PC-9 (cell line): ENCODE results near the gene MRFAP1L1. TPM values are rescaled to one million over a fixed set of nuclear protein-coding genes. Genes with fewer than 3 reads are reported as not detected.

Experiments used
- BruUV-seq: library from RNA; stranded (reverse); fragments of 400-500 nt; replicated peaks from 2 replicates; lab custom pipeline; 2021; lab: Mats Ljungman, UMichigan
- CTCF ChIA-PET: fragments of 300-600 bp; sonication (Branson Sonifier 250); formaldehyde crosslinking; loops from one replicate; lab custom pipeline; 2022; ENCODE audit warnings: antibody characterized with exemption; lab: Charles Lee
- POLR2A ChIA-PET: fragments of 300-600 bp; sonication (Branson Sonifier 250); formaldehyde crosslinking; loops from one replicate; lab custom pipeline; 2022; ENCODE audit warnings: antibody characterized with exemption; ENCODE audit not compliant: unreplicated experiment; lab: Charles Lee
- DNase-seq, 2 experiments: peaks; one replicate each; pipeline versions ENCODE4 v3.0.0 to v3.0.0-alpha.2; 2015 to 2022; ENCODE audit warnings: mixed read lengths in 1 of 2
- H2AFZ ChIP-seq: fragments of 200-600 bp; sonication (generic); 2 replicates; pipeline ENCODE4 v1.8.1; 2017; ENCODE audit warnings: antibody characterized with exemption
- H3F3A ChIP-seq: fragments of 200-600 bp; sonication (generic); 2 replicates; pipeline ENCODE4 v1.8.1; 2017; ENCODE audit warnings: antibody characterized with exemption, mild to moderate bottlenecking, low read depth; ENCODE audit not compliant: insufficient read depth
- H3K27ac ChIP-seq: fragments of 200-600 bp; sonication (generic); 2 replicates; pipeline ENCODE4 v1.6.1; 2016; ENCODE audit warnings: mixed run types
- H3K27me3 ChIP-seq: fragments of 200-600 bp; sonication (generic); 2 replicates; pipeline ENCODE4 v1.6.1; 2016; ENCODE audit warnings: low read depth, mixed run types; ENCODE audit not compliant: insufficient read depth
- H3K36me3 ChIP-seq: fragments of 200-600 bp; sonication (generic); 2 replicates; pipeline ENCODE4 v1.6.1; 2016; ENCODE audit warnings: low read depth, mixed run types
- H3K4me1 ChIP-seq: fragments of 200-600 bp; sonication (generic); replicated peaks from 2 replicates; pipeline ENCODE4 v1.6.1; 2016; ENCODE audit warnings: mixed run types; ENCODE audit not compliant: insufficient read depth
- H3K4me2 ChIP-seq: fragments of 200-600 bp; sonication (generic); 2 replicates; pipeline ENCODE4 v1.6.1; 2017; ENCODE audit warnings: mixed run types
- H3K4me3 ChIP-seq: fragments of 200-600 bp; sonication (generic); 2 replicates; pipeline ENCODE4 v1.6.1; 2016; ENCODE audit warnings: mixed run types
- H3K79me2 ChIP-seq: fragments of 200-600 bp; sonication (generic); 2 replicates; pipeline ENCODE4 v1.6.1; 2017; ENCODE audit warnings: low read depth, mixed run types
- H3K9me2 ChIP-seq: fragments of 200-600 bp; sonication (generic); 2 replicates; pipeline ENCODE4 v1.8.1; 2017; ENCODE audit warnings: mild to moderate bottlenecking; ENCODE audit not compliant: insufficient read depth
- H3K9me3 ChIP-seq: fragments of 200-600 bp; sonication (generic); 2 replicates; pipeline ENCODE4 v1.8.1; 2016; ENCODE audit warnings: low read depth; ENCODE audit not compliant: insufficient read depth
- H4K20me1 ChIP-seq: fragments of 200-600 bp; sonication (generic); 2 replicates; pipeline ENCODE4 v1.8.1; 2017; ENCODE audit not compliant: insufficient read depth
- EZH2 ChIP-seq: fragments of 200-600 bp; sonication (generic); IDR thresholded peaks from 2 replicates; pipeline ENCODE4 v1.8.0; 2017; ENCODE audit warnings: antibody characterized with exemption, low read depth
- intact Hi-C: fragments of 100-400 bp; cut with micrococcal nuclease; formaldehyde crosslinking; loops from one replicate; pipeline ENCODE4 v1.10.0; 2022; ENCODE audit not compliant: unreplicated experiment
- total RNA-seq: library from RNA; stranded (reverse); gene quantifications from 2 replicates; pipeline ENCODE4 v1.2.3, GENCODE V29; 2021
- TF ChIP-seq, protein P1 (sequence below): fragments of 200-600 bp; sonication (generic); conservative IDR thresholded peaks from 2 replicates; pipeline ENCODE4 v1.6.1; 2017; ENCODE audit warnings: mixed run types, antibody characterized with exemption, mild to moderate bottlenecking, moderate library complexity

The MRFAP1L1 gene
- total RNA-seq, 1 experiment from 2014 or later: 51.4 TPM

- Histone ChIP-seq H3K4me1 (peaks cover 21% of the 10 kb centered on the region), H3K27ac (no peak overlapping the region), H3K9me2 (no peaks in the 10 kb centered on the region), H3K79me2 (peaks cover 36% of the 10 kb centered on the region), H2AFZ (no peak overlapping the region), H4K20me1 (no peaks in the 10 kb centered on the region), H3F3A (peaks cover 7% of the 10 kb centered on the region; the same call in 1 of the 2 replicates), H3K9me3 (no peaks in the 10 kb centered on the region), H3K27me3 (no peaks in the 10 kb centered on the region), H3K4me2 (peak overlapping the region; percentile 90), H3K36me3 (peaks cover 11% of the 10 kb centered on the region), H3K4me3 (no peak overlapping the region)
- BruUV-seq: no TSS peak
- ChIA-PET POLR2A (interaction anchor here (0.7 kb wide), 1 partner anchor 17 kb away, joined by 3 read pairs; the partner anchor contains the start of gene S100P), CTCF (no interaction called here)
- TF ChIP-seq, protein P1, sequence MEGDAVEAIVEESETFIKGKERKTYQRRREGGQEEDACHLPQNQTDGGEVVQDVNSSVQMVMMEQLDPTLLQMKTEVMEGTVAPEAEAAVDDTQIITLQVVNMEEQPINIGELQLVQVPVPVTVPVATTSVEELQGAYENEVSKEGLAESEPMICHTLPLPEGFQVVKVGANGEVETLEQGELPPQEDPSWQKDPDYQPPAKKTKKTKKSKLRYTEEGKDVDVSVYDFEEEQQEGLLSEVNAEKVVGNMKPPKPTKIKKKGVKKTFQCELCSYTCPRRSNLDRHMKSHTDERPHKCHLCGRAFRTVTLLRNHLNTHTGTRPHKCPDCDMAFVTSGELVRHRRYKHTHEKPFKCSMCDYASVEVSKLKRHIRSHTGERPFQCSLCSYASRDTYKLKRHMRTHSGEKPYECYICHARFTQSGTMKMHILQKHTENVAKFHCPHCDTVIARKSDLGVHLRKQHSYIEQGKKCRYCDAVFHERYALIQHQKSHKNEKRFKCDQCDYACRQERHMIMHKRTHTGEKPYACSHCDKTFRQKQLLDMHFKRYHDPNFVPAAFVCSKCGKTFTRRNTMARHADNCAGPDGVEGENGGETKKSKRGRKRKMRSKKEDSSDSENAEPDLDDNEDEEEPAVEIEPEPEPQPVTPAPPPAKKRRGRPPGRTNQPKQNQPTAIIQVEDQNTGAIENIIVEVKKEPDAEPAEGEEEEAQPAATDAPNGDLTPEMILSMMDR: no peak
- TF ChIP-seq EZH2: no peak
- intact Hi-C loops: no loop called here
- DNase-seq: no peak
These were observed 1.3 kb upstream of the MRFAP1L1 start for GRCh38 chr4:6710996-6711395.

GRCh38 chr4:6710282-6710681, 617 bp upstream of the MRFAP1L1 start:
- ChIA-PET POLR2A (interaction anchor here (0.6 to 0.7 kb wide), 2 partner anchors 16 to 77 kb away, joined by 3 to 4 read pairs; partner anchors contain the start of gene S100P), CTCF (interaction anchor here (0.6 kb wide), 1 partner anchor 70 kb away, joined by 4 read pairs; the partner anchor contains the start of gene MRFAP1)
- no peak for TF ChIP-seq EZH2
- TF ChIP-seq, protein P1: no peak
- Histone ChIP-seq H3K9me3 (no peaks in the 10 kb centered on the region), H2AFZ (peak overlapping the region; percentile 95), H4K20me1 (no peaks in the 10 kb centered on the region), H3K4me3 (peak overlapping the region; percentile 96), H3F3A (peaks cover 7% of the 10 kb centered on the region; the same call in 1 of the 2 replicates), H3K27me3 (no peaks in the 10 kb centered on the region), H3K27ac (no peak overlapping the region), H3K9me2 (no peaks in the 10 kb centered on the region), H3K79me2 (peaks cover 42% of the 10 kb centered on the region), H3K4me1 (peaks cover 18% of the 10 kb centered on the region), H3K4me2 (peak overlapping the region; percentile 90), H3K36me3 (peaks cover 11% of the 10 kb centered on the region)
- BruUV-seq: TSS peak; percentile 52
- DNase-seq: no peak
- intact Hi-C loops: no loop called here

DNA sequence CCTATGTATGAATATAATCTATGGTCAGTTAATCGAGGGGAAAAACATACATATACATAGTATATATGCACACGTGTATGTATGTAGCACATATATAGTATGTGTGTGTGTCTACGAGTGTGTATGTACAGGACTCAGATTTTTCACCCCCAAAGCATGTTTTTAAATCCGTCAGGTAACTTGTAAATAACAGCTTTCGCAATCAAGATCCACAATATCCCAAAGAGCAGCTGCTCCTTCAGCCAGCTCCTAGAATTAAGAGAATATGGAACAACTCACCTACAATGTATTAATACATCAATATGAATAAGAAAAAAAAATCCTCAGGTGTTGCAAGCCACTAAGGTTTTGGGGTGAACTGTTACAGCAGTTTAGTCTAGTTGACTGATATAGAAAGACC, 3.5 kb downstream of the MRFAP1L1 start:
- Histone ChIP-seq H3K9me3 (no peaks in the 10 kb centered on the region), H3F3A (peaks cover 11% of the 10 kb centered on the region; the same call in 1 of the 2 replicates), H3K27me3 (no peaks in the 10 kb centered on the region), H3K4me1 (peaks cover 18% of the 10 kb centered on the region), H4K20me1 (no peaks in the 10 kb centered on the region), H3K4me2 (no peak overlapping the region; the same call in 1 of the 2 replicates), H3K9me2 (no peaks in the 10 kb centered on the region), H3K36me3 (peaks cover 18% of the 10 kb centered on the region), H2AFZ (no peak overlapping the region), H3K79me2 (peaks cover 42% of the 10 kb centered on the region), H3K27ac (no peak overlapping the region), H3K4me3 (no peak overlapping the region)
- POLR2A ChIA-PET: no interaction called here
- intact Hi-C loops: no loop called here
- no peak for TF ChIP-seq EZH2
- TF ChIP-seq, protein P1: no peak
- BruUV-seq: no TSS peak
- CTCF ChIA-PET: no interaction called here
- no peak for DNase-seq
